Astrocyte of the cerebellum (primary cell): Measurements from ENCODE around the gene PRKAR1B.

Experiments
- DNase-seq: peaks from one replicate; pipeline ENCODE4 v3.0.0-alpha.2; 2011; ENCODE audit warnings: low read depth
- H3K4me3 ChIP-seq: 2 replicates; pipeline ENCODE4 v1.5.1; 2011; ENCODE audit warnings: mild to moderate bottlenecking, low read depth, low read length, moderate library complexity
- CTCF ChIP-seq: IDR thresholded peaks from 2 replicates; pipeline ENCODE4 v1.5.1; 2012; ENCODE audit warnings: low read length, low read depth, moderate library complexity, mild to moderate bottlenecking; ENCODE audit errors: missing control alignments
- in situ Hi-C: cut with HindIII; loops from 2 replicates; pipeline ENCODE4 v1.10.0; 2017; ENCODE audit warnings: low sequenced_read_pairs

Gene PRKAR1B

GRCh38 chr7:525740-526139, 201.3 kb downstream of the PRKAR1B start:
- H3K4me3 ChIP-seq = no peak overlapping the region
- no peak for TF ChIP-seq CTCF
- in situ Hi-C loops = no loop called here
- no peak for DNase-seq

- no peak for TF ChIP-seq CTCF
- DNase-seq = no peak
- no peak overlapping the region for H3K4me3 ChIP-seq
- in situ Hi-C loops = no loop called here
These were observed 202.3 kb downstream of the PRKAR1B start for GRCh38 chr7:524800-525199.

GRCh38 chr7:523347-524336, 203.4 kb downstream of the PRKAR1B start:
- in situ Hi-C loops = no loop called here

DNA sequence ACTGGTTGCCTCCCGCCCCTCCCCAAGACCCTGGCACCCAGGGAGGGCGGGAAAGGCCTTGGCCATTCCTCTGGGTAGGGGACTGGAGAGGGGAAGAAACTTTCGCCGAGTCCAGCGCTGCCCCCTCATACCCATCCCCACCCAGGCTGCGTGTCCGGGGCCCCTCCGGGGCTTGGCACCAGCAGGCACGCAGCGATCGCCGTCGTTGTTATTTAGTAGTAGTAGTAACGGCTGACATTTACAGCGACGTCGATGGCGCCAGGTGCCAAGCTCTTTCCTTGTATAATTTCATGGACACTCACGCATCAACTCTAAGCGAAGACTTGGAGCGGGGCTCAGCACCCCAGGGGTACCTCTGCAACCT, 204.1 kb downstream of the PRKAR1B start:
- no peak for TF ChIP-seq CTCF
- no peak for DNase-seq
- no peak overlapping the region for H3K4me3 ChIP-seq
- in situ Hi-C loops = no loop called here

More at GRCh38 chr7:523347-524336, 203.4 kb downstream of the PRKAR1B start:
- no peak overlapping the region for H3K4me3 ChIP-seq
- DNase-seq = no peak
- TF ChIP-seq CTCF = no peak

DNA sequence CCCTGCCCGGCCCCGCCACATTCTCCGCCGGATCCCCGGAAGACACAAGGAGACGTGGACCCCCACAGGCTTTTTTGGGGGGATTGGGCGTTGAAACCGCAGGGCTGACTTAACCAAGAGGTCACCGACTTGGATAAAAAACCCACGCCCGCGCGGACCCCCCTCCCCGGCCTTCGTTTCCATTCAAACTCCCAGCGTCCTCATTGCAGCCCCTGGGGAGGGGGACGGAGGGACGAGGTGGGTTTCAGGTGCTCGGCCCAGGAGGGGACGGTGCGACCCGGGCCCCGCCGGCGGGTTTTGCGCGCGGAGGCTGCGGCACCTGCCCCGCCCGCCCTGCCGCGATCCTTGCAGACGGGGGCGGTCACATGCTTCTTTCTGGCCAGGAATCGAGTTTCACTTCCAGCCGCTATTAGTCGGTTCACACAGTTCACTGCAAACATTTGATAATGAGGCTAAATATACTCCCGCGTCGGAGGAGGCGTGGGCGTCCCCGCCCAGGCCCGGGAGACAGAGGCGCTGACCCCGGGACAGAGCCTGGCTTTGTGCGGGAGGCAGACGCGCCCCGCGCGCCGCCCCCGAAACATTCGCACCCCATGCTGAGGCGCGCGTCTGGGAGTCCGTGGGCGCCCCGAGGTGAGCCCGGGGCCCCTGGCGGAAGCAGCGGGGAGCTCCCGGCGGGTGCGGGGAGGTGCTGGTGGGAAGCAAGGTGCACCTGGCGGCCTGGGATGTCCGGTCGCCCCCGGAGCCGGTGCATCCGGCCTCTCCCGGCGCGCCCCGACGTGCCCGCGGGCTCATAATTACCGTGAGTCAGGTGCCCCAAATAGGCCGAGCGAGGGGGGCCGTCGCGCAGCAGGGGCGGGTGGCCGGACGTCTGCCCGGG, 204.8 kb downstream of the PRKAR1B start:
- no peak for DNase-seq
- no peak for TF ChIP-seq CTCF
- in situ Hi-C loops = no loop called here
- peak overlapping the region; percentile 29 for H3K4me3 ChIP-seq

GRCh38 chr7:521221-522070, 205.6 kb downstream of the PRKAR1B start:
- TF ChIP-seq CTCF = no peak
- peak overlapping the region; percentile 29 for H3K4me3 ChIP-seq
- in situ Hi-C loops = no loop called here
- no peak for DNase-seq
